Fibroblast of skin of back (primary cell): Measurements from ENCODE around the gene MTOR.
A peak's percentile ranks its signal among the peaks of the same experiment; 100 is the strongest.
"Not testable (repeated sequence)": the region's sequence is repeated elsewhere in the genome, so short reads cannot be mapped to it uniquely, and the experiment has no call there.

Experiments
- DNase-seq: peaks from one replicate; pipeline ENCODE4 v3.0.0-alpha.2; 2013

Gene MTOR

GRCh38 chr1:11100806-11101205 is 161.5 kb downstream of the MTOR start:
- not testable (repeated sequence) for DNase-seq

- no peak for DNase-seq
Measured at GRCh38 chr1:11100149-11100493, 162.2 kb downstream of the MTOR start.

- peak; percentile 87 for DNase-seq
Measured at GRCh38 chr1:11099310-11100148, 162.8 kb downstream of the MTOR start, which contains the start of gene EXOSC10. EXOSC10 (minus strand) TSS chr1:11099869; CDS start chr1:11099831, 38 bp downstream.

GRCh38 chr1:11098931-11099309 is 163.4 kb downstream of the MTOR start:
- no peak for DNase-seq

GRCh38 chr1:11083784-11084183 is 178.6 kb downstream of the MTOR start:
- not testable (repeated sequence) for DNase-seq

- DNase-seq: no peak
Measured at GRCh38 chr1:11080931-11081330, 181.4 kb downstream of the MTOR start.

- DNase-seq: no peak
Measured at GRCh38 chr1:11078631-11079030, 183.7 kb downstream of the MTOR start.

- not testable (repeated sequence) for DNase-seq
Measured at GRCh38 chr1:11073398-11073797, 189.0 kb downstream of the MTOR start.

GRCh38 chr1:11072216-11072917 is 190.0 kb downstream of the MTOR start:
- no peak for DNase-seq

- no peak for DNase-seq
Measured at GRCh38 chr1:11071463-11072215, 190.7 kb downstream of the MTOR start.

GRCh38 chr1:11070876-11071275 is 191.5 kb downstream of the MTOR start:
- DNase-seq: no peak

- no peak for DNase-seq
Measured at GRCh38 chr1:11068600-11069473, 193.5 kb downstream of the MTOR start.

GRCh38 chr1:11067716-11068599 is 194.4 kb downstream of the MTOR start:
- no peak for DNase-seq

GRCh38 chr1:11065796-11066195 is 196.6 kb downstream of the MTOR start:
- DNase-seq: no peak

GRCh38 chr1:11064942-11065341 is 197.4 kb downstream of the MTOR start:
- no peak for DNase-seq

GRCh38 chr1:11063937-11064537 is 198.3 kb downstream of the MTOR start:
- not testable (repeated sequence) for DNase-seq

GRCh38 chr1:11062965-11063401 is 199.4 kb downstream of the MTOR start:
- DNase-seq: no peak

- DNase-seq: no peak
Measured at GRCh38 chr1:11061652-11062365, 200.5 kb downstream of the MTOR start.

- DNase-seq: peak; percentile 91
Measured at GRCh38 chr1:11059968-11060830, 202.2 kb downstream of the MTOR start, which contains the start of gene SRM. SRM (minus strand) TSS chr1:11060018; CDS start chr1:11059943, 75 bp downstream.
